Limb (tissue), 2 donors: ENCODE data around the gene MAB21L3.

Source experiments
- DNase-seq, 2 donors: peaks; one replicate each; pipeline ENCODE4 v3.0.0-alpha.2; 2016; ENCODE audit errors: extremely low spot score in 2 of 2

MAB21L3 gene

GRCh38 chr1:116107371-116107770 is 3.8 kb upstream of the MAB21L3 start:
- no peak for DNase-seq

GRCh38 chr1:116111524-116112021 is 374 bp downstream of the MAB21L3 start:
- peak in 1 of 2 donors; percentile 1 for DNase-seq

GRCh38 chr1:116112388-116113140 is 1.4 kb downstream of the MAB21L3 start:
- DNase-seq: no peak

- no peak for DNase-seq
These were observed 2.4 kb downstream of the MAB21L3 start for GRCh38 chr1:116113615-116114014.

GRCh38 chr1:116115476-116116439 is 4.6 kb downstream of the MAB21L3 start:
- DNase-seq: peak in 1 of 2 donors; percentile 21

DNA sequence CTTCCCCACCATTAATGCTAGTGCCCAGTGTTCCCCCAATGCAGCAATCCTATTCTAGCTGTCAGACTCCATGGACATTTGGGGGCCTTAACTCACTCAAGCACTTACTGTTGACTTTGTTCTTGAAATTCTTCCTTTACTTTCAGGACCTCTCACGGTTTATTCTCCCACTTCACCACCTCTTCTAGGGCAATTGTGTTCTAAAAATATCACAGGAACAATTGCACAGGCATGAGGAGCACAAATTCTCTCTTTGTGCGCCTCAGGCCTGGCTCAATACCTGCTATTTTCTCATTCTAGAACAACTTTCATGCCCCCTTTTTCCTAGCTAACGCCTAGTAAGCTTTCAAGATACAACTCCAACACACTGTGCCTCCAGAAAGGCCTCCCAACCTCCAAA is 7.3 kb downstream of the MAB21L3 start:
- no peak for DNase-seq

- DNase-seq: no peak
These were observed 8.7 kb downstream of the MAB21L3 start for GRCh38 chr1:116119876-116120275.

DNA sequence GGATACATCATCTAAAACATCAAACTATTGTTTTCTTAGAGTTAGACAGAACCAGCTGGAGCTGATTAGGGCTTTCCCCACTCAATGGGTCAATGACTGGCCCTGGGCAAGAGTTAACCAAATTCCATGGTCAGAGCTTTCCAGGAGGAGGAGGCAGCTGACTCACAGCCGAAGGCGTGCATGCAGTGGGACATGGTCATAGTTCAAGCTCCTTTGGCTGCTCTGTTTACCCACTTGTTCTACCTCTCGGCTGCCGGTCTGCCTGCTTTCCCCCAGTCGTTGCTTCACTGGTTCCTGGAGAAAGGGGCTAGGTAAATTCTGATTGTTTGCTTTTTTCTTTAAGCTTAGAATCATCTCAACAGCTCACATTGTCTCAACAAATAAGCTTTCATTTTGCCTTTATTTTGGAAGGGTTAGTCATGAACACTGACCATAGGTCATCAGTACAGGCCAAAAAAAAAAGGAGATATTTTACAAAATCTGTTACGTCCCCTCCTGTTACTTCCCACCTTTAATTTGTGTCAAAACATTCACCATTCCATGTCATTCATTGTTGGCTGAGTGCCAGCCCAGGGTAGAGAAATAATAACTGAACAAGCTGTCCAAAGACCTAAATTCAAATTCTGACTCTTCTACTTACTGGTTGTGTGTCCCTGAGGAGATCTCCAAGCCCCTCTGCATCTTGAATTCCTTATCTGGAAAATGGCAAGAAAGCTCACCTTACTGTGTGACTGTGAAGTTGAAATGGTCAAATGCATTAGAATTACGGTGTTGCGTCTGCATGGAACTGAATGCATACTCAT is 12.0 kb downstream of the MAB21L3 start:
- no peak for DNase-seq

DNA sequence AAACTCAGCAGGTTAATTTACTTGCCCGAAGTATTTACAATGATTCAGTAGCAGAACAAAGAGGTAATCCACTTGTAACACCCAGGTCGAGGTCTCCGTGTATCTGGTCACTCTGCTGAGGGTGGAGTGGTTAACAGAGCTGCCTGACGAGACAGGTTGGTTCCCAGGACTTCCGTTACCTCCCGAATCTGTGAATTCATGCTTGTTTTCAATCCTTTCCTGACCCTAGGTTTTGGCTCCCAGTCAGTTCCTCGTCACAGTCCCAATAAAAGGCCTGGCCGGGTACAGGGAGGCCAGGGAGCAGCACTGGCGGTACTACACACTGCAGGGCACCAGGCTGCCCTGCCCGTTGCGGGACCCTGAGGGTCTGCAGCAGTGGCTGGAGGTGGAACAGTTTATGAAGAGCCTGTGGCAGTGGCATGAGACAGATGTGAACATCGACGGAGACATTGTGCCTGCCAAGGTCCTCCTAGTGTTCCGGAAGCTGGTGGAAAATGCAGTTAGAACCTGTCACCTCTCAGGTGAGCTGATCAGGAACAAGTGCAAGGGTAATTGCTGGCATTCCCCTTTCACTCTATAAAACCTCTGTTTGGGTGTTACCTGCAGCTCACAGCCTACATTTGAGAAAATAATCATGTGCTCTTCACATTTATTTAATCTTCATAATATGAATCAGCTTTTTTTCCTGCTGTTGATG is 12.8 kb downstream of the MAB21L3 start:
- no peak for DNase-seq

DNA sequence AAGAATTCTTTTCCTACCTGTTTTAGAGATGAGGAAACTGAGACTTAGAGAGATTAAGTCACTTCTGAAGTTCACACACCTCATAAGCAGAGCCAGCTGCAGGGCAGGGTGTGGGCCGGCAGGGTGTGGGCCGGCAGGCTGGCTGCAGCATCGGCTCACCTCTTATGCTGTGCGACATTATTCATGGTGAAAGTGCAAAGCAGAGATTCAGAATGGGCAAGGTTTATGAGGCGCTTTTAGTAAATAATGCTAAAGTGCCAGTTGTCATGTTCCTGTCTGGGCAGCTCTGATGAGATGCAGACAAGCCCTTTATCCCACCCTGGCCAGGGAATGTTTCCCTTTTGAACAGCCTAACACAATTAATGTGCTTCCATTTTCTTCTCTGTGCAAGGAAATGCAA is 14.6 kb downstream of the MAB21L3 start:
- DNase-seq: no peak

GRCh38 chr1:116126281-116126680 is 15.1 kb downstream of the MAB21L3 start:
- no peak for DNase-seq

- no peak for DNase-seq
These were observed 16.1 kb downstream of the MAB21L3 start for GRCh38 chr1:116127123-116127847.

DNA sequence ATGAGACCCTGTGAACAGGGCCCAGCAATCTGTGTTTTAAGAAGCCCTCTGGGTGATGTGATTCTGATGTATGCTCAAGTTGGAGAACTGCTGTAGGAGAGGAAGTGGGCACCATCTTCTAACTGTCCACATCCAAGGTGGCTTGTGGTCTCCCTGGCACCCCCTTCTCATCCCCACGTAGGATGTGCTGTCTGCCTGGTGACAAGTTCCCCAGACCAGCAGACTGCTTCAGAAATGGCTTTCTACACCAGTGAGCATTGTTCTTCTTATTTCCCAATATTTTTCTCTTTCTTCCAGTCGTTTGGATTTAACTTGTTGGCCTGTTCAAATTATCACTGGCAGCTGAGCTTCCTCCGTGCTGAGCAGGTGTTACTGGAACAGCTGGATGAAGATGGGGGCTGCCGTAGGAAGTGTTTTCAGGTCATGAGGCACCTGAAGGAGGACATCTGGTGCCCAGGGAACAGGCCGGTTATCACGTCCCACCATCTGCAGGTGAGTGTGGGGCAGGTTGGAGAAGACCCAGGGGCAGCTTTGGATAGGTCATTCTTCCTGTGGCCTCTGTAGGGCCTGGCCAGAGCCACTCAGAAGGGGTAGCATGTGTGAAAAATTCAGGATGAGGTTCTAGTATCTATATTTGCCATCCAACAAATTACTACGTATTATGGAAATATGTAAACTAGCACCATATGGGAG is 16.8 kb downstream of the MAB21L3 start:
- no peak for DNase-seq

DNA sequence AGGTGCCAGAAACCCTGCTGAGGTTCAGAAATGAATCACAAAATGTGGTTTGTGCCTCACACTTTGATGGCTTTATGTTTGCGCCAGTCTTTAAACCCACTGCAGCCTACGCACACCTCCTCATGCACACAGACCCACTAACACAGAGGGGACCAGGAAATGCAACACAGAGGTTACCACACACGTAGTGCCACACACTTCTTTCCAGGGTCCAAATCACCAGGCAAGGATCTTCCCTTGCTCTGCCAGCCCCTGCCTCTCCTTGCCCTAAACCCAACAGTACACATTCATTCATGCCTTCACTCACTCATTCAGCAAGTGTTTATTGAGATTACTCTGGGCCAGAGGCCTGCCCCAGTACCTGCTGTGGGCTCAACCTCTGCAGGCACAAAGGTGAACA is 17.5 kb downstream of the MAB21L3 start:
- no peak for DNase-seq

DNA sequence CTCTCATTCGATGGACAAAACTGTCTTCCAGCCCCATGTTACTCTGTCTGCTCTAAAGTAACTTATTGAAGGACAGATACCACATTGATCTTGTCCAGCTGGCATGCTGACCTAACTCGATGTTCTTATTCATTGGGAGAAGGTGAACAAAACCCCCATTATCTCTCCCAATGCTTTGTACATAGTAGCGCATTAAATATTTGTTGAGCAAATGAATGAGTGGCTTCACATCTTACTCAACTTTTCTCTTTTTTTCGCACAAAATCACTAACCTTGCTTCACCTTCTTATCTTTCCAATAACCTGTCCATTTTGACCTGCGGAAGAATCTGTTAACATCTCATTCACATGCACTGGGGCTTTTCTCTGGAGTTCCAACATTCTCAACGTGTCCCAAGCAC is 18.3 kb downstream of the MAB21L3 start:
- no peak for DNase-seq

- DNase-seq: no peak
These were observed 19.2 kb downstream of the MAB21L3 start for GRCh38 chr1:116130356-116130755.

DNA sequence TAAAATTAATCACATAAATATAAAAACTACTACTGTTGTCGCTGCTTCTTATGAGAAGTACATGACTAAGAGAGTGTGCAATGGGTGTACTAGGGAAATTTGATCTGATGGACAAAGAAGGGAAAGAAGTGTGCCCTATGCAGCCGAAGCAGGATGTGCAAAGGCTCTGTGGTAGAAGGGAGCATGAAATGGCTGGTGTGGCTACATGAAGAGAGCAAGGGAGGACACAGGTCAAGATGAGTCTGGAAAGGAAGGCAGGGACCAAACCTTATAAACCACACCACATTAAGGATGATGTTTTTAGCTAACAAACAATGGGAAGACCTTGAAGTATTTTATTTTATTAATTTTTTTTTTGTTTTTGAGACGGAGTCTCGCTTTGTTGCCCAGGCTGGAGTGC is 20.0 kb downstream of the MAB21L3 start:
- no peak for DNase-seq

- DNase-seq: no peak
These were observed 20.8 kb downstream of the MAB21L3 start for GRCh38 chr1:116131866-116132605.
